H1 (cell line): ENCODE results near the gene RGS13. TPM values are rescaled to one million over a fixed set of nuclear protein-coding genes. Genes with fewer than 3 reads are reported as not detected.

ENCODE experiments used
- CTCF ChIA-PET: fragments of 300-600 bp; sonication (Branson Sonifier 250); formaldehyde crosslinking; loops from one replicate; lab custom pipeline; 2021; ENCODE audit not compliant: partially characterized antibody; lab: Charles Lee
- POLR2A ChIA-PET: fragments of 300-600 bp; sonication (Branson Sonifier 250); formaldehyde crosslinking; loops from one replicate; lab custom pipeline; 2021; ENCODE audit warnings: inconsistent platforms; ENCODE audit not compliant: partially characterized antibody; lab: Charles Lee
- DNase-seq, 2 experiments: peaks; one replicate each; pipeline versions ENCODE4 v3.0.0 to v3.0.0-alpha.2; 2010 to 2022; ENCODE audit warnings: low spot score in 2 of 2, low read depth in 1 of 2, mixed read lengths in 1 of 2
- FAIRE-seq: peaks from 2 replicates; lab custom pipeline; 2011; peaks lifted over from hg19 to GRCh38; lab: Jason Lieb, UNC
- H2AFZ ChIP-seq: 2 replicates; pipeline ENCODE4 v1.8.1; 2012; ENCODE audit warnings: low read length, inconsistent platforms
- H2AK5ac ChIP-seq: 2 replicates; pipeline ENCODE4 v1.6.1; 2013; ENCODE audit warnings: low read depth, low read length
- H2BK120ac ChIP-seq: replicated peaks from 2 replicates; pipeline ENCODE3; 2013; ENCODE audit warnings: low read depth, low read length, inconsistent platforms
- H2BK12ac ChIP-seq: 2 replicates; pipeline ENCODE4 v1.6.1; 2013; ENCODE audit warnings: low read depth, low read length
- H2BK15ac ChIP-seq: 2 replicates; pipeline ENCODE4 v1.6.1; 2013; ENCODE audit warnings: low read length
- H2BK20ac ChIP-seq: 2 replicates; pipeline ENCODE4 v1.6.1; 2013; ENCODE audit warnings: low read length
- H2BK5ac ChIP-seq: 2 replicates; pipeline ENCODE4 v1.6.1; 2013; ENCODE audit warnings: low read depth, low read length
- H3K14ac ChIP-seq: 2 replicates; pipeline ENCODE4 v1.6.1; 2013; ENCODE audit warnings: inconsistent platforms; ENCODE audit not compliant: insufficient read length
- H3K18ac ChIP-seq: 2 replicates; pipeline ENCODE4 v1.6.1; 2013; ENCODE audit warnings: low read length; ENCODE audit errors: extremely low read depth
- H3K23ac ChIP-seq: 2 replicates; pipeline ENCODE4 v1.6.1; 2013; ENCODE audit warnings: inconsistent platforms; ENCODE audit not compliant: insufficient read length
- H3K23me2 ChIP-seq: 2 replicates; pipeline ENCODE4 v1.6.1; 2013; ENCODE audit warnings: low read depth, low read length
- H3K27ac ChIP-seq: 2 replicates; pipeline ENCODE4 v1.6.1; 2011; ENCODE audit warnings: low read depth, low read length, inconsistent platforms
- H3K27me3 ChIP-seq, 4 experiments: replicated peaks in 1 of 4; 1 replicate in 1 of 4; 2 replicates in 3 of 4; pipeline versions ENCODE4 v1.6.1 to v1.8.1; 2011 to 2013; ENCODE audit warnings: low read length in 3 of 4, mild to moderate bottlenecking in 3 of 4, inconsistent platforms in 2 of 4, mixed read lengths in 2 of 4, moderate library complexity in 1 of 4; ENCODE audit not compliant: control insufficient read depth in 3 of 4, insufficient read depth in 3 of 4; ENCODE audit errors: extremely low read depth in 1 of 4
- H3K36me3 ChIP-seq, 4 experiments: 2 replicates each; pipeline versions ENCODE4 v1.6.1 to v1.8.1; 2011 to 2013; ENCODE audit warnings: mild to moderate bottlenecking in 4 of 4, low read length in 3 of 4, moderate library complexity in 2 of 4, control low read depth in 1 of 4, inconsistent platforms in 1 of 4; ENCODE audit not compliant: insufficient read depth in 4 of 4, control insufficient read depth in 2 of 4
- H3K4ac ChIP-seq: replicated peaks from 2 replicates; pipeline ENCODE3; 2013; ENCODE audit warnings: low read length, low read depth, mixed read lengths, inconsistent platforms; ENCODE audit not compliant: insufficient read length
- H3K4me1 ChIP-seq, 4 experiments: replicated peaks in 1 of 4; 1 replicate in 1 of 4; 2 replicates in 3 of 4; pipeline versions ENCODE4 v1.6.1 to v1.8.1; 2011 to 2013; ENCODE audit warnings: low read length in 3 of 4, inconsistent platforms in 2 of 4, mixed read lengths in 1 of 4; ENCODE audit not compliant: insufficient read depth in 4 of 4, control insufficient read depth in 3 of 4
- H3K4me2 ChIP-seq, 2 experiments: 2 replicates each; pipeline versions ENCODE4 v1.6.1 to v1.8.1; 2011 to 2013; ENCODE audit warnings: low read depth in 2 of 2, low read length in 2 of 2, control low read depth in 1 of 2, inconsistent platforms in 1 of 2, mild to moderate bottlenecking in 1 of 2; ENCODE audit not compliant: insufficient read depth in 1 of 2
- H3K4me3 ChIP-seq, 4 experiments: fragments of 200-600, 300-600 bp in 1 of 4; sonication (generic), shearing (Covaris generic), sonication (Bioruptor Twin) in 1 of 4; 2 replicates each; pipeline versions ENCODE4 v1.5.1 to v1.8.1; 2011 to 2016; ENCODE audit warnings: low read length in 4 of 4, low read depth in 3 of 4, control low read depth in 2 of 4, inconsistent platforms in 2 of 4, mild to moderate bottlenecking in 2 of 4, mixed read lengths in 1 of 4, moderate library complexity in 1 of 4; ENCODE audit not compliant: insufficient read depth in 2 of 4; ENCODE audit errors: extremely low read depth in 1 of 4
- H3K56ac ChIP-seq: replicated peaks from 2 replicates; pipeline ENCODE3; 2013; ENCODE audit warnings: low read depth, mild to moderate bottlenecking, mixed read lengths, low read length, inconsistent platforms; ENCODE audit not compliant: insufficient read length
- H3K79me1 ChIP-seq: 2 replicates; pipeline ENCODE4 v1.6.1; 2013; ENCODE audit warnings: low read depth, low read length, control low read depth
- H3K79me2 ChIP-seq, 2 experiments: 2 replicates each; pipeline versions ENCODE4 v1.6.1 to v1.8.1; 2012 to 2013; ENCODE audit warnings: low read length in 2 of 2, mild to moderate bottlenecking in 2 of 2, inconsistent platforms in 1 of 2; ENCODE audit not compliant: insufficient read depth in 2 of 2, control insufficient read depth in 1 of 2
- H3K9ac ChIP-seq, 4 experiments: replicated peaks in 1 of 4; 1 replicate in 1 of 4; 2 replicates in 3 of 4; pipeline versions ENCODE4 v1.6.1 to v1.8.1; 2011 to 2013; ENCODE audit warnings: low read depth in 3 of 4, low read length in 3 of 4, control low read depth in 2 of 4, mild to moderate bottlenecking in 2 of 4, moderate library complexity in 2 of 4, inconsistent platforms in 1 of 4; ENCODE audit errors: extremely low read depth in 1 of 4
- H3K9me3 ChIP-seq, 2 experiments: 2 replicates each; pipeline versions ENCODE4 v1.6.1 to v1.8.1; 2012 to 2013; ENCODE audit warnings: mild to moderate bottlenecking in 2 of 2, moderate library complexity in 2 of 2, control low read depth in 1 of 2, inconsistent platforms in 1 of 2, low read depth in 1 of 2, low read length in 1 of 2, mixed read lengths in 1 of 2; ENCODE audit not compliant: insufficient read depth in 2 of 2
- H4K20me1 ChIP-seq, 2 experiments: replicated peaks in 1 of 2; 2 replicates each; pipeline versions ENCODE3 to v1.8.1; 2011 to 2013; ENCODE audit warnings: inconsistent platforms in 2 of 2, low read length in 2 of 2, mild to moderate bottlenecking in 1 of 2; ENCODE audit not compliant: insufficient read depth in 2 of 2, control insufficient read depth in 1 of 2
- H4K5ac ChIP-seq: 2 replicates; pipeline ENCODE4 v1.6.1; 2013; ENCODE audit warnings: low read length, low read depth, mixed read lengths, inconsistent platforms; ENCODE audit not compliant: insufficient read length
- H4K8ac ChIP-seq: 2 replicates; pipeline ENCODE4 v1.8.0; 2013; ENCODE audit warnings: mild to moderate bottlenecking, moderate library complexity, low read length, inconsistent platforms; ENCODE audit not compliant: insufficient read depth; ENCODE audit errors: extremely low read depth
- H4K91ac ChIP-seq: replicated peaks from 2 replicates; pipeline ENCODE3; 2013; ENCODE audit warnings: low read length, mixed read lengths, inconsistent platforms; ENCODE audit not compliant: insufficient read length
- EZH2 ChIP-seq: fragments of 200-600 bp; sonication (generic); IDR thresholded peaks from 2 replicates; pipeline ENCODE4 v1.7.1; 2012; ENCODE audit warnings: low read depth, mild to moderate bottlenecking, moderate library complexity, low read length, inconsistent platforms; ENCODE audit not compliant: severe bottlenecking
- POLR2A ChIP-seq, 2 experiments: IDR thresholded peaks; 1 replicate in 1 of 2; 2 replicates in 1 of 2; pipeline ENCODE4 v1.6.1; 2011; ENCODE audit warnings: low read depth in 2 of 2, low read length in 2 of 2, mild to moderate bottlenecking in 2 of 2; ENCODE audit errors: control extremely low read depth in 1 of 2
- SIN3A ChIP-seq, 2 experiments: IDR thresholded peaks in 1 of 2; conservative IDR thresholded peaks in 1 of 2; 2 replicates each; pipeline ENCODE4 v1.6.1; 2011 to 2012; ENCODE audit warnings: low read length in 2 of 2, improper control_type of control experiment in 1 of 2, low read depth in 1 of 2, mild to moderate bottlenecking in 1 of 2
- WGBS, 2 experiments: shearing (Covaris generic) in 1 of 2; methylation state at CpG; one replicate each; pipeline versions ENCODE4 v1.1.6 to v1.1.7; 2013 to 2015; ENCODE audit warnings: low lambda C conversion rate in 2 of 2, mixed read lengths in 2 of 2, inconsistent platforms in 1 of 2, low coverage in 1 of 2, missing lambda C conversion rate in 1 of 2; ENCODE audit not compliant: insufficient replicate concordance in 2 of 2, insufficient coverage in 1 of 2, insufficient read length in 1 of 2; ENCODE audit errors: extremely low coverage in 1 of 2, missing lambda C conversion rate in 1 of 2; 5-methylcytosine and 5-hydroxymethylcytosine counted together
- polyA plus RNA-seq, 7 experiments: library from polyadenylated mRNA; depleted of rRNA in 3 of 7; stranded (reverse) in 5 of 7; unstranded in 2 of 7; fragments of >200 nt in 5 of 7; fragments of 200-250 nt in 2 of 7; gene quantifications; 1 replicate in 5 of 7; 2 replicates in 1 of 7; 4 replicates in 1 of 7; pipeline versions ENCODE4 v1.2.1 to v1.2.3, GENCODE V29; 2011 to 2013; ENCODE audit warnings: missing spikeins in 2 of 7, mixed read lengths in 2 of 7
- total RNA-seq: library from RNA; stranded (reverse); fragmentation: NEBNext Ultra II Directional; extraction: Animal tissue kit (Norgen Biotek cat#: 25700); gene quantifications from 2 replicates; pipeline ENCODE4 v1.2.1, GENCODE V29; 2021

The RGS13 gene
- total and polyA plus RNA-seq, 2 of the 8 experiments (the other 6 are each of a cell fraction or from before 2014, with no cell fraction given), result not detected

GRCh38 chr1:192600275-192600674, 35.7 kb upstream of the RGS13 start:
- Histone ChIP-seq H3K4me3 (no peak overlapping the region), H3K79me2 (no peaks in the 10 kb centered on the region), H2BK15ac (no peak overlapping the region), H3K9ac (no peak overlapping the region), H3K36me3 (no peaks in the 10 kb centered on the region; a peak in 1 of 8 replicates), H3K23ac (no peak overlapping the region), H3K56ac (no peak overlapping the region), H3K4me1 (no peaks in the 10 kb centered on the region), H3K27me3 (no peaks in the 10 kb centered on the region), H3K4ac (no peak overlapping the region), H4K91ac (no peak overlapping the region), H2BK12ac (no peak overlapping the region), H3K18ac (no peak overlapping the region), H3K23me2 (no peaks in the 10 kb centered on the region), H4K8ac (no peak overlapping the region), H3K27ac (no peak overlapping the region), H3K79me1 (no peaks in the 10 kb centered on the region), H2AK5ac (no peak overlapping the region), H2BK5ac (no peak overlapping the region), H3K14ac (no peak overlapping the region), H2AFZ (no peak overlapping the region), H4K5ac (no peak overlapping the region), H4K20me1 (no peaks in the 10 kb centered on the region), H3K9me3 (no peaks in the 10 kb centered on the region), H2BK120ac (no peak overlapping the region), H2BK20ac (no peak overlapping the region), H3K4me2 (no peak overlapping the region)
- 100% methylated on average over 1 of the region's 1 CpG; no CpG with 5 or more reads in 1 of the 2 experiments for WGBS, 2 experiments
- DNase-seq (no peak), FAIRE-seq (no peak)
- ChIA-PET POLR2A (no interaction called here), CTCF (interaction anchor here (0.7 to 0.8 kb wide), 3 partner anchors 19 to 207 kb away, joined by 3 read pairs; no protein-coding TSS in a partner anchor)
- no peak for TF ChIP-seq EZH2
- no peak for TF ChIP-seq SIN3A (conservative IDR thresholded peaks at IDR 0.05 in 1 of 2, IDR thresholded peaks at IDR 0.05 in 1 of 2; ENCODE audit: low read depth in 1 of 2, low read length in 2 of 2)
- TF ChIP-seq POLR2A (IDR thresholded peaks at IDR 0.05; ENCODE audit: control extremely low read depth in 1 of 2, low read depth in 2 of 2, low read length in 2 of 2), result no peak
